GM13977 (cell line): ENCODE data around the gene GGTA1.

ENCODE experiments used
- DNase-seq: peaks from one replicate; pipeline ENCODE4 v3.0.0; 2012; ENCODE audit warnings: low spot score
- CTCF ChIP-seq: IDR thresholded peaks from 2 replicates; pipeline ENCODE4 v1.5.1; 2012; ENCODE audit warnings: mild to moderate bottlenecking, control low read depth; ENCODE audit not compliant: insufficient read depth; ENCODE audit errors: extremely low read depth, missing control alignments
- in situ Hi-C: fragments of 300-500 bp; cut with MboI; formaldehyde crosslinking; loops from one replicate; pipeline ENCODE4 v1.12.0; 2022; ENCODE audit warnings: low sequenced_read_pairs, low pct_unique_long_range_greater_than_20kb, mixed read lengths, inconsistent platforms; ENCODE audit not compliant: unreplicated experiment

Gene GGTA1

GRCh38 chr9:121499427-121500164 lies at the start of gene GGTA1:
Gene GGTA1, minus strand, starts transcription at chr9:121499844. Its CDS starts 31,922 bp downstream, at chr9:121467922.
- DNase-seq, result peak; percentile 69
- TF ChIP-seq CTCF, result no peak
- in situ Hi-C loops, result no loop called here

GRCh38 chr9:121548666-121549065 lies 49.0 kb upstream of the GGTA1 start:
- no peak for TF ChIP-seq CTCF
- in situ Hi-C loops, result loop anchor here (25.0 kb wide), 1 partner anchor 439 kb away; no protein-coding TSS in a partner anchor
- DNase-seq, result no peak

- peak; percentile 92 for DNase-seq
- in situ Hi-C loops, result loop anchor here (25.0 kb wide), 1 partner anchor 441 kb away; no protein-coding TSS in a partner anchor
- TF ChIP-seq CTCF, result peak; percentile 98
Measured at GRCh38 chr9:121545875-121546423, 46.3 kb upstream of the GGTA1 start.

- no peak for TF ChIP-seq CTCF
- DNase-seq, result no peak
- in situ Hi-C loops, result loop anchor here (25.0 kb wide), 1 partner anchor 442 kb away; no protein-coding TSS in a partner anchor
Measured at GRCh38 chr9:121545150-121545874, 45.7 kb upstream of the GGTA1 start.

- in situ Hi-C loops, result loop anchor here (25.0 kb wide), 1 partner anchor 445 kb away; no protein-coding TSS in a partner anchor
- no peak for DNase-seq
- TF ChIP-seq CTCF, result no peak
Measured at GRCh38 chr9:121542025-121542424, 42.4 kb upstream of the GGTA1 start.

- DNase-seq, result no peak
- no peak for TF ChIP-seq CTCF
- in situ Hi-C loops, result loop anchor here (25.0 kb wide), 1 partner anchor 446 kb away; no protein-coding TSS in a partner anchor
Measured at GRCh38 chr9:121541256-121541655, 41.6 kb upstream of the GGTA1 start.
